A549 (cell line): ENCODE results near the gene RPA3. TPM values are rescaled to one million over a fixed set of nuclear protein-coding genes. Genes with fewer than 3 reads are reported as not detected.

Experiments
- ATAC-seq, 2 experiments: fragments of 200-7000 bp in 1 of 2; fragments of >200 bp in 1 of 2; cut with Nextera tagmentation in 1 of 2; cut with Tn5 transposase in 1 of 2; 3 replicates each; pipeline versions ENCODE4 v1.8.0 to v1.9.1; 2018 to 2020; ENCODE audit warnings: mild to moderate bottlenecking in 1 of 2, moderate library complexity in 1 of 2
- CTCF ChIA-PET: fragments of 300-600 bp; sonication (Branson Sonifier 250); formaldehyde crosslinking; extraction: SDS; loops from one replicate; lab custom pipeline; 2021; ENCODE audit warnings: antibody characterized with exemption, inconsistent platforms; lab: Yijun Ruan, JAX
- POLR2A ChIA-PET: fragments of 350-600 bp; formaldehyde crosslinking; extraction: SDS; loops from one replicate; lab custom pipeline; 2021; ENCODE audit warnings: antibody characterized with exemption, inconsistent platforms; lab: Yijun Ruan, JAX
- DNase-seq, 2 experiments: peaks; one replicate each; pipeline versions ENCODE4 v3.0.0 to v3.0.0-alpha.2; 2011 to 2016; ENCODE audit warnings: low read depth in 1 of 2, low spot score in 1 of 2
- FAIRE-seq: peaks from 2 replicates; lab custom pipeline; 2011; peaks lifted over from hg19 to GRCh38; lab: Jason Lieb, UNC
- H3K27ac ChIP-seq, 2 experiments: fragments of >200 bp; sonication (Bioruptor Twin); formaldehyde crosslinking; 3 replicates each; pipeline ENCODE4 v1.5.1; 2016 to 2017
- H3K4me1 ChIP-seq: fragments of >200 bp; sonication (Bioruptor Twin); formaldehyde crosslinking; 3 replicates; pipeline ENCODE4 v1.6.1; 2016
- H3K4me2 ChIP-seq: fragments of >200 bp; sonication (Bioruptor Twin); formaldehyde crosslinking; 3 replicates; pipeline ENCODE4 v1.6.1; 2016
- H3K4me3 ChIP-seq: fragments of >200 bp; sonication (Bioruptor Twin); formaldehyde crosslinking; 3 replicates; pipeline ENCODE4 v1.5.1; 2016
- H3K9me3 ChIP-seq: fragments of >200 bp; sonication (Bioruptor Twin); formaldehyde crosslinking; 3 replicates; pipeline ENCODE4 v1.6.1; 2016
- BHLHE40 ChIP-seq: IDR thresholded peaks from 2 replicates; pipeline ENCODE4 v1.6.1; 2012; ENCODE audit warnings: low read depth, low read length, inconsistent platforms
- CBX8 ChIP-seq: fragments of 200-600 bp; sonication (generic); IDR thresholded peaks from 2 replicates; pipeline ENCODE4 v1.6.1; 2016
- EHF ChIP-seq: fragments of 250-450 bp; sonication (Bioruptor Pico); IDR thresholded peaks from 2 replicates; pipeline ENCODE4 v1.5.0; 2020; ENCODE audit warnings: mild to moderate bottlenecking
- EP300 ChIP-seq, 2 experiments: fragments of >200 bp; sonication (Bioruptor Twin); formaldehyde crosslinking; IDR thresholded peaks; 2 replicates in 1 of 2; 3 replicates in 1 of 2; pipeline ENCODE4 v1.6.1; 2016 to 2017
- ESRRA ChIP-seq: fragments of 150-350 bp; IDR thresholded peaks from 2 replicates; pipeline ENCODE4 v1.6.1; 2014; ENCODE audit warnings: mild to moderate bottlenecking, low read length, borderline replicate concordance
- HDAC2 ChIP-seq: fragments of 200-600 bp; sonication (generic); IDR thresholded peaks from 2 replicates; pipeline ENCODE4 v1.6.1; 2016
- HEYL ChIP-seq: fragments of 250-450 bp; sonication (Bioruptor Pico); IDR thresholded peaks from 2 replicates; pipeline ENCODE4 v1.8.0; 2021; ENCODE audit warnings: mild to moderate bottlenecking, moderate library complexity
- MAZ ChIP-seq: fragments of 150-350 bp; IDR thresholded peaks from 2 replicates; pipeline ENCODE4 v1.6.1; 2014; ENCODE audit warnings: antibody characterized with exemption, low read depth, low read length, borderline replicate concordance
- MYC ChIP-seq: IDR thresholded peaks from 2 replicates; pipeline ENCODE4 v1.6.1; 2012; ENCODE audit warnings: mild to moderate bottlenecking, inconsistent platforms, low read length, improper control_type of control experiment, borderline replicate concordance
- POLR2AphosphoS2 ChIP-seq: conservative IDR thresholded peaks from 2 replicates; pipeline ENCODE4 v1.6.1; 2012; ENCODE audit warnings: low read length, improper control_type of control experiment, inconsistent platforms
- RARB ChIP-seq: fragments of 250-450 bp; sonication (Bioruptor Pico); IDR thresholded peaks from 2 replicates; pipeline ENCODE4 v1.8.0; 2021; ENCODE audit warnings: mild to moderate bottlenecking, moderate library complexity
- RNF2 ChIP-seq: fragments of 200-600 bp; sonication (generic); IDR thresholded peaks from 2 replicates; pipeline ENCODE4 v1.6.1; 2016; ENCODE audit warnings: low read depth, mild to moderate bottlenecking, antibody characterized with exemption, moderate library complexity, borderline replicate concordance
- SREBF2 ChIP-seq: fragments of 450-650 bp; IDR thresholded peaks from 2 replicates; pipeline ENCODE4 v1.6.1; 2014; ENCODE audit warnings: mild to moderate bottlenecking, moderate library complexity
- ZFP36 ChIP-seq: fragments of 450-650 bp; IDR thresholded peaks from 2 replicates; pipeline ENCODE4 v1.6.1; 2014; ENCODE audit warnings: borderline replicate concordance; ENCODE audit not compliant: partially characterized antibody
- ZNF302 ChIP-seq: fragments of 250-450 bp; sonication (Bioruptor Pico); IDR thresholded peaks from 2 replicates; pipeline ENCODE4 v1.9.0; 2021; ENCODE audit warnings: inconsistent platforms, mild to moderate bottlenecking, moderate library complexity
- ZSCAN20 ChIP-seq: fragments of 250-450 bp; sonication (Bioruptor Pico); IDR thresholded peaks from 2 replicates; pipeline ENCODE4 v1.8.0; 2022; ENCODE audit warnings: mild to moderate bottlenecking, moderate library complexity
- WGBS: methylation state at CpG from one replicate; pipeline ENCODE4 v1.1.6; 2017; ENCODE audit errors: missing lambda C conversion rate; 5-methylcytosine and 5-hydroxymethylcytosine counted together
- polyA plus RNA-seq, 4 experiments: library from polyadenylated mRNA; depleted of rRNA in 3 of 4; stranded (reverse); fragments of >200 nt; fragmentation: RNase III in 1 of 4; extraction: RNeasy Plus Mini Kit Qiagen cat#74134 plus additional on column Dnase treatment in 1 of 4; gene quantifications; 2 replicates in 3 of 4; 3 replicates in 1 of 4; pipeline ENCODE4 v1.2.3, GENCODE V29; 2011 to 2017
- TF ChIP-seq, protein P1 (sequence below): fragments of 200-600 bp; sonication (generic); IDR thresholded peaks from 2 replicates; pipeline ENCODE4 v1.6.1; 2016; ENCODE audit warnings: antibody characterized with exemption, mild to moderate bottlenecking, moderate library complexity
- TF ChIP-seq, protein P2 (sequence below): IDR thresholded peaks from 2 replicates; pipeline ENCODE4 v1.6.1; 2012
- TF ChIP-seq, protein P3 (sequence below): fragments of 450-650 bp; IDR thresholded peaks from 2 replicates; pipeline ENCODE4 v1.6.1; 2014; ENCODE audit warnings: antibody characterized with exemption
- TF ChIP-seq, protein P4 (sequence below): IDR thresholded peaks from 2 replicates; pipeline ENCODE4 v1.6.1; 2012; ENCODE audit warnings: low read depth, borderline replicate concordance
- TF ChIP-seq, protein P5 (sequence below): fragments of 250-450 bp; sonication (Bioruptor Pico); IDR thresholded peaks from 2 replicates; pipeline ENCODE4 v1.5.0; 2021; ENCODE audit warnings: mild to moderate bottlenecking, moderate library complexity, borderline replicate concordance

Gene RPA3
- polyA plus RNA-seq, 2 of the 4 experiments (the other 2 are of a cell fraction) = 95.1 to 129 TPM

DNA sequence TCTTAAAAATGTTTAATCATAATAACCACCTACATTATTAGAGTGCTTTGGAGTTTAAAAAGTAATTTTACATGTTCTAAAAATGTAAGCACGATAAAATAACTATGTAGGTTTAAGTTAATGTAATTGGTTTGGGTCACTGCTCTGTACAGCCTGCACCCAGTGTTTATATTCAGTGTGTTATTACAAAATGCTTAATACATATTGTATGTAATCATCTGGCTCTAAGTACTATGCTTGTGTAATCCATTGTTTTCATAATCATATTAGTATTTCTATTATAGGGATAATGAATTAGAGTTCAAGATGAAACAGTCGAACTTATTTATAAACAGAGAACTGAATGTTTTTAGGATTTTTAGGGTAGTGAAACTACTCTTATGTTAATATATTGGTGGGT lies 13.1 kb downstream of the RPA3 start:
- Histone ChIP-seq H3K4me1 (peaks cover 11% of the 10 kb centered on the region; the same call in 2 of the 3 replicates), H3K4me2 (no peak overlapping the region), H3K27ac (no peak overlapping the region), H3K9me3 (no peaks in the 10 kb centered on the region), H3K4me3 (no peak overlapping the region)
- ChIA-PET POLR2A (no interaction called here), CTCF (no interaction called here)
- FAIRE-seq = peak; percentile 78
- WGBS = 93% methylated on average over 2 of the region's 2 CpGs
- no peak for DNase-seq
- ATAC-seq = no peak
- TF ChIP-seq, protein P1, sequence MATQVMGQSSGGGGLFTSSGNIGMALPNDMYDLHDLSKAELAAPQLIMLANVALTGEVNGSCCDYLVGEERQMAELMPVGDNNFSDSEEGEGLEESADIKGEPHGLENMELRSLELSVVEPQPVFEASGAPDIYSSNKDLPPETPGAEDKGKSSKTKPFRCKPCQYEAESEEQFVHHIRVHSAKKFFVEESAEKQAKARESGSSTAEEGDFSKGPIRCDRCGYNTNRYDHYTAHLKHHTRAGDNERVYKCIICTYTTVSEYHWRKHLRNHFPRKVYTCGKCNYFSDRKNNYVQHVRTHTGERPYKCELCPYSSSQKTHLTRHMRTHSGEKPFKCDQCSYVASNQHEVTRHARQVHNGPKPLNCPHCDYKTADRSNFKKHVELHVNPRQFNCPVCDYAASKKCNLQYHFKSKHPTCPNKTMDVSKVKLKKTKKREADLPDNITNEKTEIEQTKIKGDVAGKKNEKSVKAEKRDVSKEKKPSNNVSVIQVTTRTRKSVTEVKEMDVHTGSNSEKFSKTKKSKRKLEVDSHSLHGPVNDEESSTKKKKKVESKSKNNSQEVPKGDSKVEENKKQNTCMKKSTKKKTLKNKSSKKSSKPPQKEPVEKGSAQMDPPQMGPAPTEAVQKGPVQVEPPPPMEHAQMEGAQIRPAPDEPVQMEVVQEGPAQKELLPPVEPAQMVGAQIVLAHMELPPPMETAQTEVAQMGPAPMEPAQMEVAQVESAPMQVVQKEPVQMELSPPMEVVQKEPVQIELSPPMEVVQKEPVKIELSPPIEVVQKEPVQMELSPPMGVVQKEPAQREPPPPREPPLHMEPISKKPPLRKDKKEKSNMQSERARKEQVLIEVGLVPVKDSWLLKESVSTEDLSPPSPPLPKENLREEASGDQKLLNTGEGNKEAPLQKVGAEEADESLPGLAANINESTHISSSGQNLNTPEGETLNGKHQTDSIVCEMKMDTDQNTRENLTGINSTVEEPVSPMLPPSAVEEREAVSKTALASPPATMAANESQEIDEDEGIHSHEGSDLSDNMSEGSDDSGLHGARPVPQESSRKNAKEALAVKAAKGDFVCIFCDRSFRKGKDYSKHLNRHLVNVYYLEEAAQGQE = no peak
- TF ChIP-seq POLR2AphosphoS2 = no peak
- TF ChIP-seq, protein P2, sequence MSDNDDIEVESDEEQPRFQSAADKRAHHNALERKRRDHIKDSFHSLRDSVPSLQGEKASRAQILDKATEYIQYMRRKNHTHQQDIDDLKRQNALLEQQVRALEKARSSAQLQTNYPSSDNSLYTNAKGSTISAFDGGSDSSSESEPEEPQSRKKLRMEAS = no peak
- TF ChIP-seq, all 56 proteins: peak for 0

DNA sequence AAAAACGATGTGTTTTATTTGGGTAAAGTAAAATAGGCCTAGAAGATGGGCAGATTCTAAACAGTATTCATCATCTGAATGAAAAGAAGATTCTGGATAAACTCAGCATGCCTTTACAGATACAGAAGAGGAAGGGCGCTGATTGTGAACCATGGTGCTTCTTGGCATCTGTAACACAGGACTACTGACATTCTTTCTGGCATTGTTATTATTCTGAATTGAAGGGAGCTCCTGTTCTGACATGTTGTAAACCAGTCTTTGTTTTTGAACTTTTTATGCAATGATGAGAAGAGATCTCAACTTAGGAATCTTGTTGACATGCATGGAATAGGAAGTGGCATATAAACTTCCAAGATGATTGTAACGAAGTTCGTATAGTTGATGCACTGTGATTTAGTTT lies 13.5 kb downstream of the RPA3 start:
- Histone ChIP-seq H3K9me3 (no peaks in the 10 kb centered on the region), H3K4me1 (peaks cover 11% of the 10 kb centered on the region; the same call in 2 of the 3 replicates), H3K27ac (no peak overlapping the region), H3K4me2 (no peak overlapping the region), H3K4me3 (no peak overlapping the region)
- ChIA-PET POLR2A (interaction anchor here (0.6 kb wide), 1 partner anchor 8 kb away, joined by 3 read pairs; no protein-coding TSS in a partner anchor), CTCF (no interaction called here)
- FAIRE-seq = no peak
- WGBS = 90% methylated on average over 4 of the region's 4 CpGs
- no peak for ATAC-seq
- TF ChIP-seq HDAC2 (no peak), HEYL (CRISPR knock-in tag) (no peak), MYC (no peak), ZNF302 (CRISPR knock-in tag) (no peak), EP300 (IDR thresholded peaks at IDR 0.05) (no peak), EHF (CRISPR knock-in tag) (no peak), MAZ (no peak), RARB (CRISPR knock-in tag) (no peak), ESRRA (no peak), BHLHE40 (no peak), ZSCAN20 (CRISPR knock-in tag) (no peak), RNF2 (no peak), SREBF2 (no peak), CBX8 (no peak), ZFP36 (no peak)
- TF ChIP-seq, protein P3, sequence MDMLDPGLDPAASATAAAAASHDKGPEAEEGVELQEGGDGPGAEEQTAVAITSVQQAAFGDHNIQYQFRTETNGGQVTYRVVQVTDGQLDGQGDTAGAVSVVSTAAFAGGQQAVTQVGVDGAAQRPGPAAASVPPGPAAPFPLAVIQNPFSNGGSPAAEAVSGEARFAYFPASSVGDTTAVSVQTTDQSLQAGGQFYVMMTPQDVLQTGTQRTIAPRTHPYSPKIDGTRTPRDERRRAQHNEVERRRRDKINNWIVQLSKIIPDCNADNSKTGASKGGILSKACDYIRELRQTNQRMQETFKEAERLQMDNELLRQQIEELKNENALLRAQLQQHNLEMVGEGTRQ = no peak
- TF ChIP-seq, protein P4, sequence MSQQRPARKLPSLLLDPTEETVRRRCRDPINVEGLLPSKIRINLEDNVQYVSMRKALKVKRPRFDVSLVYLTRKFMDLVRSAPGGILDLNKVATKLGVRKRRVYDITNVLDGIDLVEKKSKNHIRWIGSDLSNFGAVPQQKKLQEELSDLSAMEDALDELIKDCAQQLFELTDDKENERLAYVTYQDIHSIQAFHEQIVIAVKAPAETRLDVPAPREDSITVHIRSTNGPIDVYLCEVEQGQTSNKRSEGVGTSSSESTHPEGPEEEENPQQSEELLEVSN = no peak
- TF ChIP-seq, protein P1 = no peak
- TF ChIP-seq, protein P5, sequence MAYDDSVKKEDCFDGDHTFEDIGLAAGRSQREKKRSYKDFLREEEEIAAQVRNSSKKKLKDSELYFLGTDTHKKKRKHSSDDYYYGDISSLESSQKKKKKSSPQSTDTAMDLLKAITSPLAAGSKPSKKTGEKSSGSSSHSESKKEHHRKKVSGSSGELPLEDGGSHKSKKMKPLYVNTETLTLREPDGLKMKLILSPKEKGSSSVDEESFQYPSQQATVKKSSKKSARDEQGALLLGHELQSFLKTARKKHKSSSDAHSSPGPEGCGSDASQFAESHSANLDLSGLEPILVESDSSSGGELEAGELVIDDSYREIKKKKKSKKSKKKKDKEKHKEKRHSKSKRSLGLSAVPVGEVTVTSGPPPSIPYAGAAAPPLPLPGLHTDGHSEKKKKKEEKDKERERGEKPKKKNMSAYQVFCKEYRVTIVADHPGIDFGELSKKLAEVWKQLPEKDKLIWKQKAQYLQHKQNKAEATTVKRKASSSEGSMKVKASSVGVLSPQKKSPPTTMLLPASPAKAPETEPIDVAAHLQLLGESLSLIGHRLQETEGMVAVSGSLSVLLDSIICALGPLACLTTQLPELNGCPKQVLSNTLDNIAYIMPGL (CRISPR knock-in tag) = no peak
- DNase-seq = no peak
